ENCODE data around the gene RNF5.

- TF ChIP-seq HOMEZ (CRISPR knock-in tag; IDR thresholded peaks at IDR 0.05) (no peak), FOXK1 (CRISPR knock-in tag; IDR thresholded peaks at IDR 0.05; ENCODE audit: borderline replicate concordance) (no peak), CTCF (IDR thresholded peaks at IDR 0.05 in 2 of 3, conservative IDR thresholded peaks at IDR 0.05 in 1 of 3; ENCODE audit: insufficient read depth in 2 of 3, low read depth in 1 of 3, low read length in 3 of 3) (no peak), YY1 (IDR thresholded peaks at IDR 0.05; ENCODE audit: borderline replicate concordance in 1 of 3, control insufficient read depth in 1 of 3, extremely low read depth in 1 of 3, insufficient read depth in 3 of 3, insufficient read length in 1 of 3, insufficient replicate concordance in 2 of 3, low read depth in 1 of 3, low read length in 2 of 3) (no peak), FOXO4 (CRISPR knock-in tag; IDR thresholded peaks at IDR 0.05) (no peak), ZNF24 (IDR thresholded peaks at IDR 0.05) (no peak), SPI1 (IDR thresholded peaks at IDR 0.05; ENCODE audit: borderline replicate concordance, low read depth, low read length) (no peak), STAT5B (CRISPR knock-in tag; IDR thresholded peaks at IDR 0.05) (no peak), HMGXB4 (CRISPR knock-in tag; IDR thresholded peaks at IDR 0.05) (no peak), HNRNPLL (IDR thresholded peaks at IDR 0.05; ENCODE audit: low read depth, low read length, poor library complexity, severe bottlenecking) (no peak), ZNF41 (CRISPR knock-in tag; conservative IDR thresholded peaks at IDR 0.05) (no peak), MTA2 (IDR thresholded peaks at IDR 0.05; ENCODE audit: low read depth) (no peak)
These were observed 13.7 kb downstream of the RNF5 start for GRCh38 chr6:32191696-32192607.

Data from K562 (cell line).